Ascending aorta (tissue), 2 donors: ENCODE data around the gene GCGR. TPM values are rescaled to one million over a fixed set of nuclear protein-coding genes. Genes with fewer than 3 reads are reported as not detected.

Source experiments
- DNase-seq, 2 donors: peaks; one replicate each; pipeline ENCODE4 v3.0.0-alpha.2; 2019; ENCODE audit warnings: low spot score in 2 of 2
- H3K27ac ChIP-seq, 2 donors: fragments of 200-600 bp; sonication (generic); one replicate each; pipeline ENCODE4 v1.5.1; 2016 to 2017; ENCODE audit warnings: mild to moderate bottlenecking in 1 of 2
- H3K27me3 ChIP-seq: fragments of 200-600 bp; sonication (generic); one replicate; pipeline ENCODE4 v1.5.1; 2017
- H3K36me3 ChIP-seq, 2 donors: fragments of 200-600 bp; sonication (generic); one replicate each; pipeline ENCODE4 v1.5.1; 2016
- H3K4me1 ChIP-seq, 2 donors: fragments of 200-600 bp; sonication (generic); one replicate each; pipeline ENCODE4 v1.5.1; 2016 to 2017; ENCODE audit warnings: mild to moderate bottlenecking in 1 of 2
- H3K4me3 ChIP-seq, 2 donors: fragments of 200-600 bp; sonication (generic); one replicate each; pipeline ENCODE4 v1.5.1; 2016 to 2017; ENCODE audit warnings: mild to moderate bottlenecking in 1 of 2
- H3K9me3 ChIP-seq, 2 donors: fragments of 200-600 bp; sonication (generic); one replicate each; pipeline ENCODE4 v1.5.1; 2016
- intact Hi-C: fragments of 100-400 bp; cut with DNase I; formaldehyde crosslinking; loops from one replicate; pipeline ENCODE4 v1.15.1; 2023
- total RNA-seq: library from RNA; depleted of rRNA; stranded (reverse); fragments of >200 nt; gene quantifications from one replicate; pipeline ENCODE4 v1.1.0, GENCODE V29; 2016
- TF ChIP-seq, protein P1 (sequence below), 3 experiments: fragments of 200-600 bp in 2 of 3; fragments of 450-650 bp in 1 of 3; sonication (generic) in 2 of 3; IDR thresholded peaks; one replicate each; pipeline ENCODE4 v1.5.1; 2016 to 2019; ENCODE audit warnings: antibody characterized with exemption in 3 of 3, mild to moderate bottlenecking in 1 of 3, moderate library complexity in 1 of 3

Gene GCGR
- total RNA-seq, 1 donor from 2014 or later: not detected

DNA sequence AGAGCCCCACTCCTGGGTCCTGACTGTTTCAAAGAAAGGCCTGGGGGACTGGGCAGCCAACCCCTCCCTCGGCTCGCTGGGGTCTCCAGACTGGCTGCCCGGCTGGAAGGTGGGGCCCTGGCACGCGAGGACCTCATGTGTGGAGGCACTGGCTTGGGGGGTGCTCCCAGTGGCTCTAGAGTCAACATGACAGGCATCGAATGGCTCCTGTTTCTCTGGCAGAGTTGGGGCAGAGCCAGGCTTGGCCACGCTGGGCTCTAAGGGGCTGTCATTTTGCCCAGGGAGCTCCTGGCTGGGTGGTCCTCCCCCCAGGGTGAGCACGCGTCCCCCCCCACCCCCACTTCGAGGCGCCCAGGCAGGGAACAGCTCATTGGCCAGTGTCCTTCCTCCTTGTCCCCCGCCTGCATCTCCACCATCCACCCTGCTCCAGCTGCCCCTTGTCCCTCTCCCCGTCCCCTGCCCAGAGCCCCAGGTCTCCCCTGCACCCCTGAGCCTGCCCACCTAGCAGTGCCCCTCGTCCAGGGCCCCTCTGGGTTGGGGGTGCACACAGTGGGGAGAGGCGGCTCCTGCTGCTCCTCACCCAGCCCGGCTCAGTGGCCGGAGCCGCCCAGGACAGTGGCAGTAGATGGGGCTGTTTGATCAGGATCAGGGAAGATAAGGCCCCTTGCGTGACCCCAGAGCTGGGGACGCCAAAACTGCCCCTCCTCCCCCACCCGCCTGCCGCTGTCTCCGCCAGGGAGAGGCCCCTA lies 2.7 kb downstream of the GCGR start:
- TF ChIP-seq, protein P1, sequence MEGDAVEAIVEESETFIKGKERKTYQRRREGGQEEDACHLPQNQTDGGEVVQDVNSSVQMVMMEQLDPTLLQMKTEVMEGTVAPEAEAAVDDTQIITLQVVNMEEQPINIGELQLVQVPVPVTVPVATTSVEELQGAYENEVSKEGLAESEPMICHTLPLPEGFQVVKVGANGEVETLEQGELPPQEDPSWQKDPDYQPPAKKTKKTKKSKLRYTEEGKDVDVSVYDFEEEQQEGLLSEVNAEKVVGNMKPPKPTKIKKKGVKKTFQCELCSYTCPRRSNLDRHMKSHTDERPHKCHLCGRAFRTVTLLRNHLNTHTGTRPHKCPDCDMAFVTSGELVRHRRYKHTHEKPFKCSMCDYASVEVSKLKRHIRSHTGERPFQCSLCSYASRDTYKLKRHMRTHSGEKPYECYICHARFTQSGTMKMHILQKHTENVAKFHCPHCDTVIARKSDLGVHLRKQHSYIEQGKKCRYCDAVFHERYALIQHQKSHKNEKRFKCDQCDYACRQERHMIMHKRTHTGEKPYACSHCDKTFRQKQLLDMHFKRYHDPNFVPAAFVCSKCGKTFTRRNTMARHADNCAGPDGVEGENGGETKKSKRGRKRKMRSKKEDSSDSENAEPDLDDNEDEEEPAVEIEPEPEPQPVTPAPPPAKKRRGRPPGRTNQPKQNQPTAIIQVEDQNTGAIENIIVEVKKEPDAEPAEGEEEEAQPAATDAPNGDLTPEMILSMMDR (IDR thresholded peaks at IDR 0.05): no peak
- intact Hi-C loops: no loop called here
- no peak overlapping the region for H3K27ac ChIP-seq
- no peaks in the 10 kb centered on the region for H3K36me3 ChIP-seq
- H3K4me3 ChIP-seq: no peak overlapping the region
- peaks cover 0 to 9% of the 10 kb centered on the region in 2 donors for H3K4me1 ChIP-seq
- no peak for DNase-seq
- peaks cover 32% of the 10 kb centered on the region for H3K27me3 ChIP-seq
- no peaks in the 10 kb centered on the region for H3K9me3 ChIP-seq

GRCh38 chr17:81807210-81807719 lies 3.3 kb downstream of the GCGR start:
- H3K4me1 ChIP-seq: peaks cover 0 to 9% of the 10 kb centered on the region in 2 donors
- DNase-seq: no peak
- H3K27ac ChIP-seq: no peak overlapping the region
- peaks cover 28% of the 10 kb centered on the region for H3K27me3 ChIP-seq
- intact Hi-C loops: no loop called here
- no peak overlapping the region for H3K4me3 ChIP-seq
- TF ChIP-seq, protein P1 (IDR thresholded peaks at IDR 0.05): no peak
- H3K9me3 ChIP-seq: no peaks in the 10 kb centered on the region
- H3K36me3 ChIP-seq: no peaks in the 10 kb centered on the region

GRCh38 chr17:81807839-81808238 lies 3.9 kb downstream of the GCGR start:
- no peak for DNase-seq
- TF ChIP-seq, protein P1 (IDR thresholded peaks at IDR 0.05): no peak
- Histone ChIP-seq H3K4me1 (peaks cover 0 to 9% of the 10 kb centered on the region in 2 donors), H3K27me3 (peaks cover 28% of the 10 kb centered on the region), H3K36me3 (no peaks in the 10 kb centered on the region), H3K9me3 (no peaks in the 10 kb centered on the region), H3K27ac (no peak overlapping the region), H3K4me3 (no peak overlapping the region)
- intact Hi-C loops: no loop called here

GRCh38 chr17:81808778-81809555 lies 5.0 kb downstream of the GCGR start:
- Histone ChIP-seq H3K4me3 (no peak overlapping the region), H3K4me1 (peaks cover 0 to 6% of the 10 kb centered on the region in 2 donors), H3K36me3 (no peaks in the 10 kb centered on the region), H3K27me3 (peaks cover 20% of the 10 kb centered on the region), H3K27ac (no peak overlapping the region), H3K9me3 (no peaks in the 10 kb centered on the region)
- DNase-seq: no peak
- intact Hi-C loops: no loop called here
- TF ChIP-seq, protein P1 (IDR thresholded peaks at IDR 0.05): no peak

GRCh38 chr17:81809556-81809998 lies 5.6 kb downstream of the GCGR start:
- no peaks in the 10 kb centered on the region for H3K36me3 ChIP-seq
- intact Hi-C loops: no loop called here
- TF ChIP-seq, protein P1 (IDR thresholded peaks at IDR 0.05): no peak
- H3K27me3 ChIP-seq: peaks cover 13% of the 10 kb centered on the region
- H3K4me1 ChIP-seq: peaks cover 0 to 3% of the 10 kb centered on the region in 2 donors
- no peak overlapping the region for H3K4me3 ChIP-seq
- DNase-seq: no peak
- no peaks in the 10 kb centered on the region for H3K9me3 ChIP-seq
- H3K27ac ChIP-seq: no peak overlapping the region
